Peyer's patch (tissue), 4 donors: ENCODE results near the gene COPZ1.

Experiments used
- POLR2A ChIP-seq, 2 donors: fragments of 450-650 bp; IDR thresholded peaks; one replicate each; pipeline ENCODE4 v1.5.1; 2017; ENCODE audit warnings: antibody characterized with exemption in 2 of 2, mild to moderate bottlenecking in 2 of 2, moderate library complexity in 2 of 2
- TF ChIP-seq, protein P1 (sequence below), 6 experiments: fragments of 450-650 bp in 4 of 6; fragments of 200-600 bp in 2 of 6; sonication (generic) in 1 of 6; IDR thresholded peaks; one replicate each; pipeline ENCODE4 v1.5.1; 2017 to 2019; ENCODE audit warnings: antibody characterized with exemption in 6 of 6, mild to moderate bottlenecking in 3 of 6, moderate library complexity in 1 of 6

DNA sequence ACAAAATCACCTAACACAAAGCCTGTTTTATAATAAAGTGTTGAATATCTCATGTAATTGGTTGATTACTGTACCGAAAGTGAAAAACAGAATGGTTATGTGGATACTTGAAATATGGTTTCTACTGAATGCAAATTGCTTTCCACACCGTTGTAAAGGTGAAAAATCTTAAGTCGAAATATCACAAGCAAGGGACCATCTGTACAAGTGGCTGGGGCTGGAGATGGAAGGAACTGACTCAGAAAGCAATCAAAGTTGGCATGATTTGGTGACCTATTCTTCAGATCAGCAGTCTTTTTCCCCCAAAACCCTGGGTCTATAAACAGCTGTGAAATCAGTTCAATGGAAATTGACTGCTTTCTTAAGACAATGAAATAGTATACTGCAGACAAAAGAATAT, 48.6 kb upstream of the COPZ1 start:
- TF ChIP-seq, protein P1, sequence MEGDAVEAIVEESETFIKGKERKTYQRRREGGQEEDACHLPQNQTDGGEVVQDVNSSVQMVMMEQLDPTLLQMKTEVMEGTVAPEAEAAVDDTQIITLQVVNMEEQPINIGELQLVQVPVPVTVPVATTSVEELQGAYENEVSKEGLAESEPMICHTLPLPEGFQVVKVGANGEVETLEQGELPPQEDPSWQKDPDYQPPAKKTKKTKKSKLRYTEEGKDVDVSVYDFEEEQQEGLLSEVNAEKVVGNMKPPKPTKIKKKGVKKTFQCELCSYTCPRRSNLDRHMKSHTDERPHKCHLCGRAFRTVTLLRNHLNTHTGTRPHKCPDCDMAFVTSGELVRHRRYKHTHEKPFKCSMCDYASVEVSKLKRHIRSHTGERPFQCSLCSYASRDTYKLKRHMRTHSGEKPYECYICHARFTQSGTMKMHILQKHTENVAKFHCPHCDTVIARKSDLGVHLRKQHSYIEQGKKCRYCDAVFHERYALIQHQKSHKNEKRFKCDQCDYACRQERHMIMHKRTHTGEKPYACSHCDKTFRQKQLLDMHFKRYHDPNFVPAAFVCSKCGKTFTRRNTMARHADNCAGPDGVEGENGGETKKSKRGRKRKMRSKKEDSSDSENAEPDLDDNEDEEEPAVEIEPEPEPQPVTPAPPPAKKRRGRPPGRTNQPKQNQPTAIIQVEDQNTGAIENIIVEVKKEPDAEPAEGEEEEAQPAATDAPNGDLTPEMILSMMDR (IDR thresholded peaks at IDR 0.05): no peak
- TF ChIP-seq POLR2A (IDR thresholded peaks at IDR 0.05): no peak
